ENCODE results near the gene ELSPBP1.

ELSPBP1 gene

DNA sequence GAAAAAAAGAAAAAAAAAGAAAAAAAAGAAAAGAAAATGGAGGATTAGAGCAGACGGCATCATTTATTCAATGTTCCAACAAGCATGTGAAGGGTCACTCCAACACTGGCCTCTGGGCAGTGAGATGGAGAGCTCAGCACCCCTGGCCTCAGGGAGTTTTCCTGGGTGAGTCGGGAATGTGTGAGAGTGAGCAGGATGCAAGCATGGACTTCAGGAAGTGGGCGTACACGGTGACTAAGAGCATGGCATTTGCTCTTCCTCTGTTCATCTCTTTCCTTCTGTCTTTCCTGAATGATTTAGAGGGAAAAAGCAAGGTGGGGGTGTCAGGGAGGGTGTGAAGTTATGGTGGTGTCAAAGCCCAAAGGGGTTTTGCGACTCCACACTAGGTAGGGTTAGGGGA is 50.1 kb downstream of the ELSPBP1 start:
- TF ChIP-seq, protein P1, sequence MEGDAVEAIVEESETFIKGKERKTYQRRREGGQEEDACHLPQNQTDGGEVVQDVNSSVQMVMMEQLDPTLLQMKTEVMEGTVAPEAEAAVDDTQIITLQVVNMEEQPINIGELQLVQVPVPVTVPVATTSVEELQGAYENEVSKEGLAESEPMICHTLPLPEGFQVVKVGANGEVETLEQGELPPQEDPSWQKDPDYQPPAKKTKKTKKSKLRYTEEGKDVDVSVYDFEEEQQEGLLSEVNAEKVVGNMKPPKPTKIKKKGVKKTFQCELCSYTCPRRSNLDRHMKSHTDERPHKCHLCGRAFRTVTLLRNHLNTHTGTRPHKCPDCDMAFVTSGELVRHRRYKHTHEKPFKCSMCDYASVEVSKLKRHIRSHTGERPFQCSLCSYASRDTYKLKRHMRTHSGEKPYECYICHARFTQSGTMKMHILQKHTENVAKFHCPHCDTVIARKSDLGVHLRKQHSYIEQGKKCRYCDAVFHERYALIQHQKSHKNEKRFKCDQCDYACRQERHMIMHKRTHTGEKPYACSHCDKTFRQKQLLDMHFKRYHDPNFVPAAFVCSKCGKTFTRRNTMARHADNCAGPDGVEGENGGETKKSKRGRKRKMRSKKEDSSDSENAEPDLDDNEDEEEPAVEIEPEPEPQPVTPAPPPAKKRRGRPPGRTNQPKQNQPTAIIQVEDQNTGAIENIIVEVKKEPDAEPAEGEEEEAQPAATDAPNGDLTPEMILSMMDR (conservative IDR thresholded peaks at IDR 0.05) = no peak
- no peak for TF ChIP-seq ZFX (IDR thresholded peaks at IDR 0.05)
- no peak overlapping the region for H3K27ac ChIP-seq

DNA sequence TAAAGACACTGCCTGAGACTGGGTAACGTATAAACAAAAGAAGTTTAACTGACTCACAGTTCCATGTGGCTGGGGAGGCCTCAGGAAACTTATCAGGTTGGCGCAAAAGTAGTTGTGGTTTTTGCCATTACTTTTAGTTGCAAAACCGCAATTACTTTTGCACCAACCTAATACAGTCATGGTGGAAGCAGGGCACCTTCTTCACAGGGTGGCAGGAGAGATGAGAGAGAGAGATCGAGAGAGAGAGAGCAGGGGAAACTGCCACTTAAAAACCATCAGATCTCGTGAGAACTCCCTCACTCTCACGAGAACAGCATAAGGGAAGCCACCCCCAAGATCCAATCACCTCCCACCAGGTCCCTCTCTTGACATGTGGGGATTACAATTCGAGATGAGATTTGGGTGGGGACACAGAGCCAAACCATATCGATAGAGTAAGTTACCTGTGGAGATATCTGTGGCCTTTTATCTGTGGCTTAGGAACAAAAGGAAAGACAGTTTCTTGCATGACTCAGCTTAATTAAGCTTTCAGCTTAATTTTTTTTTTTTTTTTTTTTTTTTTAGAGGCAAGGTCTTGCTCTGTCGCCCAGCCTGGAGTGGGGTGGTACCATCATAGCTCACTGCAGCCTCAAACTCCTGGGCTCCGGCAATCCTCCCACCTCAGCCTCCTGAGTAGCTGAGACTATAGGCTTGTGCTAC is 57.1 kb downstream of the ELSPBP1 start:
- TF ChIP-seq ZFX (IDR thresholded peaks at IDR 0.05) = no peak
- TF ChIP-seq, protein P1 (conservative IDR thresholded peaks at IDR 0.05) = no peak
- no peak overlapping the region for H3K27ac ChIP-seq

DNA sequence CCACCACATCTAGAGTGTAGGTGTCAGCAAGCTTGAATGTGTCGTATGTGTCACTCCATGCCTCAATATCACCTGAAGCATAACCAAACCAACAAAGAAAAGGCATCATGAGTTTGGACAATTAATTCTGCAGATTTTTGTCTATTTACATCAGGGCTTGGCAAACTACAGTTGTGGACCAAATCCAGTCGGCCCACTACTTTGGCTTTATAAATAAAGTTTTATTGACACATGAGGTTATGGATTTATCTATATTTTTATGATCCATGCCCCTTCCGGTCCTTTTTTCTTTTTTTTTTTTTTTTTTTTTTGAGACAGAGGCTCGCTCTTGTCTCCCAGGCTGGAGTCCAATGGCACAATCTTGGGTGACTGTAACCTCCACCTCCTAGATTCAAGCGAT is 58.6 kb downstream of the ELSPBP1 start:
- H3K27ac ChIP-seq = no peak overlapping the region
- TF ChIP-seq, protein P1 (conservative IDR thresholded peaks at IDR 0.05) = no peak
- TF ChIP-seq ZFX (IDR thresholded peaks at IDR 0.05) = no peak

DNA sequence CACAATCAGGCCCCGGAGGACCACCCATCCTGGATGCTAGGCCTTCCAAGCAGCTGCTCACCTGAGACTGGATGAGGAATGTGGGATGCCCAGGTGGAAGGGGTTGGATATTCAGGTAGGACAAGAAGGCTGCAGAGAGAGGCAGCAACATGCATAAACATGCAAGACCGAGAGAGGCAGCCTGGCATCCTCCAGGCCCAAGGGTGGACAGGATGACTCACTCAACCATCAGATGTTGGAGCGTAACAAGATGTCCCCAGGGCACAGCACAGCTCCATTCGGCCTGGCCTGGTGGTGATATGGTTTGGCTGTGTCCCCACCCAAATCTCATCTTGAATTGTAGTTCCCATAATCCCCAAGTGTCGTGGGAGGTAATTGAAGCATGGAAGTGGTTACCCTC is 59.4 kb downstream of the ELSPBP1 start:
- no peak overlapping the region for H3K27ac ChIP-seq
- TF ChIP-seq, protein P1 (conservative IDR thresholded peaks at IDR 0.05) = no peak
- TF ChIP-seq ZFX (IDR thresholded peaks at IDR 0.05) = no peak

DNA sequence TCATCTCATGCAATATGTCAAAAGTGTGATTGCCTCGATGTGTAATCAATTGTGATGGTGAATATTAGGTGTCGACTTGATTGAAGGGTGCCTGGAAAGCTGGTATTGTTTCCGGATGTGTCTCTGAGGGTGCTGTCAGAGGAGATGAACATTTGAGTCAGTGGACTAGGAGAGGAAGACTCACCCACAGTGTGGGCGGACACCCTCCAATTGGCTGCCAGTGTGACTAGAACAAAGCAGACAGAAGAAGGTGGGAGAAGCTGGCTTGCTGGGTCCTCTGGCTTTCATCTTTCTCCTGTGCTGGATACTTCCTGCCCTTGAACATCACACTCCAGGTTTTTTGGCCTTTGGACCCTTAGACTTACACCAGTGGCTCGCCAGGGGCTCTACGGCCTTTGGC is 64.9 kb downstream of the ELSPBP1 start:
- TF ChIP-seq, protein P1 (conservative IDR thresholded peaks at IDR 0.05) = no peak
- no peak overlapping the region for H3K27ac ChIP-seq

DNA sequence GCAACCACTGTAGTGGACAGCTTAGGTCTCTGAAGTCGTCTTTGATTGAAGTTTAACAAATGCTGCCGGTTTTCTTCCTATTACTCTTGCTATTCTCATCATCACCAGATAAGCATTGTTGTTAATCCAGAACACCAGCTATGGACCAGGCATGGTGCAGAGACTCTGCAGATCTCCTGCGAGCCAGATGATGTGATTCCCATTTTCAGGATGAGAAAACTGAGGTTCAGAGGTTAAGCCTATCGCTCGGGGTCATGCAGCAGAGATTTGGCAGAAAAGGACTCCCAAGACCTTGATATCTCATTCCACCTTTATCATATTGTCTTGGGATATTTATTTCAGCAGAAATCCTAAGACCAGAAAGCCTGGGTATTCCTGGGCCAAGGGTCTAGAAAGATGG is 65.9 kb downstream of the ELSPBP1 start:
- TF ChIP-seq, protein P1 (conservative IDR thresholded peaks at IDR 0.05) = no peak
- no peak for TF ChIP-seq ZFX (IDR thresholded peaks at IDR 0.05)
- H3K27ac ChIP-seq = no peak overlapping the region

DNA sequence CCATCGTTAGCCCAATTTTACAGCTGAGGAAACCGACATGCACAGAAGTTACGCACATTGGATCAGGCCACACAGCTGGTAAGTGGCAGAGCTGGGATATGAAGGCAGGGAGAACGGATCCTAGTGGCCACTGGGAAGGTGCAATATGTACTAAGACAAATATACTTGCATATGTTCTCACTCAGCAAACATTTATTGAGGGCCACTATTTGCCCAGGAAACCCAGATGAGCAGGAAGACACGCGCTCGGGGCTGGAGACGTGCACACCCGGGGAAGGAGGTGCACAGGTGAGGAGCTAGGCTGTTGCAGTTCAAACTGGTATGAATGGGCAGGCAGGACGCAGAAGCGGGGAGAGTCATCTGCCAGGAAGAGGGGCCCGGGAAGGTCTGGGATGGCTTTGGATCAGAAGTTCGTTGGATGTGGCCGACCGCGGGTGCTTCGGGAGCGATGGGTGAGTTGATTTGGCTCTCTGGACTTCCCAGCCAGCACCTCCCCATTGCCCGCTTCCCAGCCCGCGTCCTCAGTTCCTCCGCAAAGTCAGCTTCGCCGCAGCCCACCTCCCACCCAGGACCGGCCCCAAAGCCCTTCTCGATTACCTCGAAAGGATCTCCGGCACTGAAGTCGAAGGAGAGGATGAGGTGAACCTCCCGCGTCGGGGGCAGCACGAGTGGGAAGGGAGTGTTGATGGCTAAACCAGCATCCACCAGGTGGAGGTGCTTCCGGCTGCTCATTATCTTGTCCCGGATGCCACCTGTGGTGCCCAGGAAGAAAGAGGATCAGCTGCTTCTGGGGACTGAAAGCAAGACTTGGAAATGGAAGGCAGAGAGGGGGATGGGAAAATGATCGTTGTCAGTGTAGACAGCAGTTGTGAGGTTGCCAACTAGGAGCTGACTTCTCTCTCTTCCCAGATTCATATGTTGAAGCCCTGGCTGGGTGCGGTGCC is 67.2 kb downstream of the ELSPBP1 start:
- TF ChIP-seq, protein P1 (conservative IDR thresholded peaks at IDR 0.05) = no peak
- TF ChIP-seq ZFX (IDR thresholded peaks at IDR 0.05) = no peak
- peak overlapping the region; percentile 27 for H3K27ac ChIP-seq

Measured in C4-2B (cell line).